Gastroesophageal sphincter (tissue), 3 donors: ENCODE data around the gene OR6B3.

Experiments
- CTCF ChIP-seq, 4 experiments: fragments of 200-600 bp in 2 of 4; fragments of 450-650 bp in 2 of 4; sonication (generic) in 1 of 4; IDR thresholded peaks; one replicate each; pipeline ENCODE4 v1.5.1; 2017 to 2019; ENCODE audit warnings: antibody characterized with exemption in 4 of 4, mild to moderate bottlenecking in 2 of 4, moderate library complexity in 2 of 4
- EP300 ChIP-seq: sonication (generic); formaldehyde crosslinking; IDR thresholded peaks from one replicate; pipeline ENCODE4 v1.6.1; 2017; ENCODE audit warnings: antibody characterized with exemption, mild to moderate bottlenecking
- POLR2A ChIP-seq, 2 donors: fragments of 450-650 bp; IDR thresholded peaks; one replicate each; pipeline ENCODE4 v1.6.1; 2017; ENCODE audit warnings: antibody characterized with exemption in 2 of 2, mild to moderate bottlenecking in 2 of 2, moderate library complexity in 1 of 2

GRCh38 chr2:240070907-240071306, 17.6 kb upstream of the OR6B3 start:
- TF ChIP-seq CTCF (IDR thresholded peaks at IDR 0.05) = no peak
- no peak for TF ChIP-seq EP300
- no peak for TF ChIP-seq POLR2A (IDR thresholded peaks at IDR 0.05)
